Gastroesophageal sphincter (tissue), 3 donors: ENCODE data around the gene DMPK.

Experiments used
- EP300 ChIP-seq: sonication (generic); formaldehyde crosslinking; IDR thresholded peaks from one replicate; pipeline ENCODE4 v1.6.1; 2017; ENCODE audit warnings: antibody characterized with exemption, mild to moderate bottlenecking
- POLR2A ChIP-seq, 2 donors: fragments of 450-650 bp; IDR thresholded peaks; one replicate each; pipeline ENCODE4 v1.6.1; 2017; ENCODE audit warnings: antibody characterized with exemption in 2 of 2, mild to moderate bottlenecking in 2 of 2, moderate library complexity in 1 of 2
- TF ChIP-seq, protein P1 (sequence below), 4 experiments: fragments of 200-600 bp in 2 of 4; fragments of 450-650 bp in 2 of 4; sonication (generic) in 1 of 4; IDR thresholded peaks; one replicate each; pipeline ENCODE4 v1.5.1; 2017 to 2019; ENCODE audit warnings: antibody characterized with exemption in 4 of 4, mild to moderate bottlenecking in 2 of 4, moderate library complexity in 2 of 4

DNA sequence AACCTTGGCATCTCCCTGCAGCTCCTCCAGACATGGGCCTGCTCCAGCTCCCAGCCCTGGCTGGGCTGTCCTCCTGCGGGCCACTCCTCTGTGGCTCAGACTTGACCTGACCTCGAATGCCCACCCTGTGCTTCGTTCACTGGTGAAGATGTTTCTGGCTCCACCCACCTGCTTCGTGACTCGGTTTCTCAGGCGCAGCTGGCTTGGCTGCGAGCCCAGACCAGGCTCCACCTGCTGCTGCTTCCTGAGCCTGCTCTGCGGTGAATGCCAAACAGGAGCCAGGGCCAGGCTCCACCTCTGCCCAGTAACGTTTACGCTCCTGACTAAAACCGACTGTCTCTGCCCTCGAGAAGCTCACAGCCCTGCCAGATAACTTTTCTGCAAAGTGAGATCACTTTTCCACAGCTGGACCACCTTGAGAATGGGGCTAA is 41.8 kb upstream of the DMPK start:
- TF ChIP-seq, protein P1, sequence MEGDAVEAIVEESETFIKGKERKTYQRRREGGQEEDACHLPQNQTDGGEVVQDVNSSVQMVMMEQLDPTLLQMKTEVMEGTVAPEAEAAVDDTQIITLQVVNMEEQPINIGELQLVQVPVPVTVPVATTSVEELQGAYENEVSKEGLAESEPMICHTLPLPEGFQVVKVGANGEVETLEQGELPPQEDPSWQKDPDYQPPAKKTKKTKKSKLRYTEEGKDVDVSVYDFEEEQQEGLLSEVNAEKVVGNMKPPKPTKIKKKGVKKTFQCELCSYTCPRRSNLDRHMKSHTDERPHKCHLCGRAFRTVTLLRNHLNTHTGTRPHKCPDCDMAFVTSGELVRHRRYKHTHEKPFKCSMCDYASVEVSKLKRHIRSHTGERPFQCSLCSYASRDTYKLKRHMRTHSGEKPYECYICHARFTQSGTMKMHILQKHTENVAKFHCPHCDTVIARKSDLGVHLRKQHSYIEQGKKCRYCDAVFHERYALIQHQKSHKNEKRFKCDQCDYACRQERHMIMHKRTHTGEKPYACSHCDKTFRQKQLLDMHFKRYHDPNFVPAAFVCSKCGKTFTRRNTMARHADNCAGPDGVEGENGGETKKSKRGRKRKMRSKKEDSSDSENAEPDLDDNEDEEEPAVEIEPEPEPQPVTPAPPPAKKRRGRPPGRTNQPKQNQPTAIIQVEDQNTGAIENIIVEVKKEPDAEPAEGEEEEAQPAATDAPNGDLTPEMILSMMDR (IDR thresholded peaks at IDR 0.05), result no peak
- no peak for TF ChIP-seq POLR2A (IDR thresholded peaks at IDR 0.05)
- no peak for TF ChIP-seq EP300
